ENCODE results near the gene CACHD1. TPM values are rescaled to one million over a fixed set of nuclear protein-coding genes. Genes with fewer than 3 reads are reported as not detected.

The CACHD1 gene
- total and polyA plus RNA-seq, 2 of the 8 experiments (the other 6 are each of a cell fraction or from before 2014, with no cell fraction given), result 22.2 to 42.5 TPM

GRCh38 chr1:64680599-64680998, 210.7 kb downstream of the CACHD1 start:
- H2AFZ ChIP-seq (ENCODE audit: low read length), result no peak overlapping the region
- no peaks in the 10 kb centered on the region for H3K9me3 ChIP-seq (ENCODE audit: insufficient read depth in 2 of 2, low read depth in 1 of 2, low read length in 1 of 2)
- no peak overlapping the region for H3K23ac ChIP-seq (ENCODE audit: insufficient read length)
- no peak overlapping the region for H3K18ac ChIP-seq (ENCODE audit: extremely low read depth, low read length)
- H2BK12ac ChIP-seq (ENCODE audit: low read depth, low read length), result no peak overlapping the region
- 93% methylated on average over 2 of the region's 2 CpGs; no CpG with 5 or more reads in 1 of the 2 experiments for WGBS, 2 experiments (ENCODE audit: extremely low coverage in 1 of 2, insufficient coverage in 1 of 2, insufficient read length in 1 of 2, insufficient replicate concordance in 2 of 2, low coverage in 1 of 2, low lambda C conversion rate in 2 of 2, missing lambda C conversion rate in 1 of 2)
- no peaks in the 10 kb centered on the region for H3K27me3 ChIP-seq (replicated peaks in 1 of 4; ENCODE audit: control insufficient read depth in 3 of 4, extremely low read depth in 1 of 4, insufficient read depth in 3 of 4, low read length in 3 of 4)
- H2BK5ac ChIP-seq (ENCODE audit: low read depth, low read length), result no peak overlapping the region
- no peak overlapping the region for H4K5ac ChIP-seq (ENCODE audit: insufficient read length, low read depth, low read length)
- no peak overlapping the region for H3K9ac ChIP-seq (replicated peaks in 1 of 4; ENCODE audit: extremely low read depth in 1 of 4, low read depth in 3 of 4, low read length in 3 of 4)
- no peak overlapping the region for H3K4me3 ChIP-seq (ENCODE audit: extremely low read depth in 1 of 4, insufficient read depth in 2 of 4, low read depth in 3 of 4, low read length in 4 of 4)
- H2BK120ac ChIP-seq (replicated peaks; ENCODE audit: low read depth, low read length), result no peak overlapping the region
- no peak overlapping the region for H3K4ac ChIP-seq (replicated peaks; ENCODE audit: insufficient read length, low read depth, low read length)
- H3K79me1 ChIP-seq (ENCODE audit: low read depth, low read length), result no peaks in the 10 kb centered on the region
- ChIA-PET CTCF (ENCODE audit: partially characterized antibody) (interaction anchor here (1.2 to 1.5 kb wide), 3 partner anchors 9 to 15 kb away, joined by 3 to 6 read pairs (median 3); no protein-coding TSS in a partner anchor), POLR2A (ENCODE audit: partially characterized antibody) (interaction anchor here (1.2 kb wide), 1 partner anchor 13 kb away, joined by 3 read pairs; no protein-coding TSS in a partner anchor)
- H3K23me2 ChIP-seq (ENCODE audit: low read depth, low read length), result no peaks in the 10 kb centered on the region
- H3K36me3 ChIP-seq (ENCODE audit: control insufficient read depth in 2 of 4, insufficient read depth in 4 of 4, low read length in 3 of 4), result peaks cover 32 to 92% (median 77%) of the 10 kb centered on the region in 4 experiments
- no peak overlapping the region for H3K56ac ChIP-seq (replicated peaks; ENCODE audit: insufficient read length, low read depth, low read length)
- DNase-seq (ENCODE audit: low read depth in 1 of 2, low spot score in 2 of 2) (no peak), FAIRE-seq (no peak)
- H2BK20ac ChIP-seq (ENCODE audit: low read length), result no peak overlapping the region
- no peak overlapping the region for H4K8ac ChIP-seq (ENCODE audit: extremely low read depth, insufficient read depth, low read length)
- H4K91ac ChIP-seq (replicated peaks; ENCODE audit: insufficient read length, low read length), result no peak overlapping the region
- H4K20me1 ChIP-seq (replicated peaks in 1 of 2; ENCODE audit: control insufficient read depth in 1 of 2, insufficient read depth in 2 of 2, low read length in 2 of 2), result peaks cover 0 to 2% of the 10 kb centered on the region in 2 experiments
- H3K4me1 ChIP-seq (replicated peaks in 1 of 4; ENCODE audit: control insufficient read depth in 3 of 4, insufficient read depth in 4 of 4, low read length in 3 of 4), result no peaks in the 10 kb centered on the region
- no peak overlapping the region for H2AK5ac ChIP-seq (ENCODE audit: low read depth, low read length)
- no peak overlapping the region for H2BK15ac ChIP-seq (ENCODE audit: low read length)
- H3K4me2 ChIP-seq (ENCODE audit: insufficient read depth in 1 of 2, low read depth in 2 of 2, low read length in 2 of 2), result no peak overlapping the region
- no peaks in the 10 kb centered on the region for H3K79me2 ChIP-seq (ENCODE audit: control insufficient read depth in 1 of 2, insufficient read depth in 2 of 2, low read length in 2 of 2)
- no peak overlapping the region for H3K14ac ChIP-seq (ENCODE audit: insufficient read length)
- H3K27ac ChIP-seq (ENCODE audit: low read depth, low read length), result no peak overlapping the region
- TF ChIP-seq SP2 (IDR thresholded peaks at IDR 0.05; ENCODE audit: low read length) (no peak), GTF2F1 (IDR thresholded peaks at IDR 0.05; ENCODE audit: borderline replicate concordance, low read depth, low read length) (no peak), POLR2AphosphoS5 (IDR thresholded peaks at IDR 0.05; ENCODE audit: low read depth, low read length) (no peak), KDM5A (IDR thresholded peaks at IDR 0.05; ENCODE audit: low read length) (no peak), JUND (IDR thresholded peaks at IDR 0.05; ENCODE audit: low read length) (no peak), SAP30 (IDR thresholded peaks at IDR 0.05; ENCODE audit: insufficient read depth, insufficient replicate concordance, low read length) (no peak), SUZ12 (IDR thresholded peaks at IDR 0.05; ENCODE audit: low read length) (no peak), ATF2 (IDR thresholded peaks at IDR 0.05; ENCODE audit: low read length) (no peak), SIRT6 (IDR thresholded peaks at IDR 0.05; ENCODE audit: low read length) (no peak), SIN3A (conservative IDR thresholded peaks at IDR 0.05 in 1 of 2, IDR thresholded peaks at IDR 0.05 in 1 of 2; ENCODE audit: low read depth in 1 of 2, low read length in 2 of 2) (no peak), JUN (IDR thresholded peaks at IDR 0.05; ENCODE audit: low read depth, low read length) (no peak), EP300 (IDR thresholded peaks at IDR 0.05; ENCODE audit: borderline replicate concordance in 1 of 2, low read depth in 2 of 2, low read length in 2 of 2) (no peak)

All from H1 (cell line).